Ishikawa (cell line): ENCODE data around the gene ZNF100.
A peak's percentile ranks its signal among the peaks of the same experiment; 100 is the strongest.

Experiments used
- CEBPB ChIP-seq: IDR thresholded peaks from 2 replicates; pipeline ENCODE4 v1.6.1; 2012
- CREB1 ChIP-seq: IDR thresholded peaks from 2 replicates; pipeline ENCODE4 v1.6.1; 2012; ENCODE audit warnings: low read depth
- EGR1 ChIP-seq: IDR thresholded peaks from 2 replicates; pipeline ENCODE4 v1.6.1; 2012
- EP300 ChIP-seq: IDR thresholded peaks from 2 replicates; pipeline ENCODE4 v1.6.1; 2012; ENCODE audit warnings: borderline replicate concordance
- FOXM1 ChIP-seq: IDR thresholded peaks from 2 replicates; pipeline ENCODE4 v1.6.1; 2012; ENCODE audit warnings: low read depth, borderline replicate concordance
- NFIC ChIP-seq: IDR thresholded peaks from 2 replicates; pipeline ENCODE4 v1.6.1; 2012
- RAD21 ChIP-seq: IDR thresholded peaks from 2 replicates; pipeline ENCODE4 v1.6.1; 2012; ENCODE audit warnings: low read depth
- TAF1 ChIP-seq: IDR thresholded peaks from 2 replicates; pipeline ENCODE4 v1.6.1; 2012; ENCODE audit warnings: low read depth, mild to moderate bottlenecking
- TCF12 ChIP-seq: IDR thresholded peaks from 2 replicates; pipeline ENCODE4 v1.6.1; 2012; ENCODE audit warnings: low read depth
- TEAD4 ChIP-seq: IDR thresholded peaks from 2 replicates; pipeline ENCODE4 v1.6.1; 2012
- USF1 ChIP-seq: IDR thresholded peaks from 2 replicates; pipeline ENCODE4 v1.6.1; 2012
- YY1 ChIP-seq: IDR thresholded peaks from 2 replicates; pipeline ENCODE4 v1.6.1; 2012; ENCODE audit warnings: low read depth
- ZBTB7A ChIP-seq: IDR thresholded peaks from 2 replicates; pipeline ENCODE4 v1.6.1; 2012; ENCODE audit warnings: low read depth
- TF ChIP-seq, protein P1 (sequence below): IDR thresholded peaks from 2 replicates; pipeline ENCODE4 v1.6.1; 2012; ENCODE audit warnings: low read depth, mild to moderate bottlenecking
- TF ChIP-seq, protein P2 (sequence below): IDR thresholded peaks from 2 replicates; pipeline ENCODE4 v1.6.1; 2012

ZNF100 gene

DNA sequence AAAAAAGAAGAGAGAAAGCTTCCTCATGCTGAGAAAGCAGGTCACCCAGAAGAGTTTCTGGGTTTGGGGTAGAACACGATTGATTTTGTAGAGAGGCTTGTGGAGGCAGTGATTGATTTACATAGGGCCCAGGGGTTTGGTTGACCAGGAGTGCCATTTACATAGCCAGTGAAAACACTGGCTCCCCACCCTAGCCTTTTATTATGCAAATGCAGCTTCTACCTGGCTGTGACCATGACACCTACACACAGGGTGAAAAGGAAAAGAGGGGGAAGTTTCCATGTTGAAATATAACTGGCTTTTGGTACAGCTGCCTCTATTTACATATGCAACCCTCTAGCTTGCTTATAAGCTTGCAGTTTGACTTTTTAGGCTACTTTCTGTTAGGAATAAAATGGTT is 62.0 kb downstream of the ZNF100 start:
- no peak for TF ChIP-seq NFIC
- no peak for TF ChIP-seq TAF1
- no peak for TF ChIP-seq TEAD4
- no peak for TF ChIP-seq EP300
- TF ChIP-seq, protein P1, sequence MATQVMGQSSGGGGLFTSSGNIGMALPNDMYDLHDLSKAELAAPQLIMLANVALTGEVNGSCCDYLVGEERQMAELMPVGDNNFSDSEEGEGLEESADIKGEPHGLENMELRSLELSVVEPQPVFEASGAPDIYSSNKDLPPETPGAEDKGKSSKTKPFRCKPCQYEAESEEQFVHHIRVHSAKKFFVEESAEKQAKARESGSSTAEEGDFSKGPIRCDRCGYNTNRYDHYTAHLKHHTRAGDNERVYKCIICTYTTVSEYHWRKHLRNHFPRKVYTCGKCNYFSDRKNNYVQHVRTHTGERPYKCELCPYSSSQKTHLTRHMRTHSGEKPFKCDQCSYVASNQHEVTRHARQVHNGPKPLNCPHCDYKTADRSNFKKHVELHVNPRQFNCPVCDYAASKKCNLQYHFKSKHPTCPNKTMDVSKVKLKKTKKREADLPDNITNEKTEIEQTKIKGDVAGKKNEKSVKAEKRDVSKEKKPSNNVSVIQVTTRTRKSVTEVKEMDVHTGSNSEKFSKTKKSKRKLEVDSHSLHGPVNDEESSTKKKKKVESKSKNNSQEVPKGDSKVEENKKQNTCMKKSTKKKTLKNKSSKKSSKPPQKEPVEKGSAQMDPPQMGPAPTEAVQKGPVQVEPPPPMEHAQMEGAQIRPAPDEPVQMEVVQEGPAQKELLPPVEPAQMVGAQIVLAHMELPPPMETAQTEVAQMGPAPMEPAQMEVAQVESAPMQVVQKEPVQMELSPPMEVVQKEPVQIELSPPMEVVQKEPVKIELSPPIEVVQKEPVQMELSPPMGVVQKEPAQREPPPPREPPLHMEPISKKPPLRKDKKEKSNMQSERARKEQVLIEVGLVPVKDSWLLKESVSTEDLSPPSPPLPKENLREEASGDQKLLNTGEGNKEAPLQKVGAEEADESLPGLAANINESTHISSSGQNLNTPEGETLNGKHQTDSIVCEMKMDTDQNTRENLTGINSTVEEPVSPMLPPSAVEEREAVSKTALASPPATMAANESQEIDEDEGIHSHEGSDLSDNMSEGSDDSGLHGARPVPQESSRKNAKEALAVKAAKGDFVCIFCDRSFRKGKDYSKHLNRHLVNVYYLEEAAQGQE = no peak
- no peak for TF ChIP-seq RAD21
- no peak for TF ChIP-seq USF1
- TF ChIP-seq ZBTB7A = no peak
- no peak for TF ChIP-seq FOXM1
- TF ChIP-seq CEBPB = no peak
- TF ChIP-seq, protein P2, sequence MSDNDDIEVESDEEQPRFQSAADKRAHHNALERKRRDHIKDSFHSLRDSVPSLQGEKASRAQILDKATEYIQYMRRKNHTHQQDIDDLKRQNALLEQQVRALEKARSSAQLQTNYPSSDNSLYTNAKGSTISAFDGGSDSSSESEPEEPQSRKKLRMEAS = no peak

GRCh38 chr19:21704320-21704719 is 63.1 kb downstream of the ZNF100 start:
- TF ChIP-seq, protein P2 = no peak
- TF ChIP-seq NFIC = no peak
- TF ChIP-seq EP300 = no peak
- no peak for TF ChIP-seq ZBTB7A
- no peak for TF ChIP-seq CEBPB
- TF ChIP-seq, protein P1 = no peak
- TF ChIP-seq FOXM1 = no peak
- TF ChIP-seq TCF12 = no peak
- TF ChIP-seq TAF1 = no peak
- TF ChIP-seq EGR1 = no peak
- no peak for TF ChIP-seq TEAD4

- no peak for TF ChIP-seq TCF12
- TF ChIP-seq TEAD4 = no peak
- TF ChIP-seq ZBTB7A = no peak
- TF ChIP-seq RAD21 = no peak
- TF ChIP-seq CEBPB = no peak
- TF ChIP-seq EP300 = no peak
- no peak for TF ChIP-seq FOXM1
- TF ChIP-seq YY1 = no peak
- TF ChIP-seq USF1 = no peak
- TF ChIP-seq, protein P1 = no peak
- no peak for TF ChIP-seq EGR1
- TF ChIP-seq NFIC = no peak
- TF ChIP-seq, protein P2 = no peak
- no peak for TF ChIP-seq CREB1
- TF ChIP-seq TAF1 = no peak
Measured at GRCh38 chr19:21699197-21699596, 68.2 kb downstream of the ZNF100 start.

GRCh38 chr19:21698215-21698614 is 69.2 kb downstream of the ZNF100 start:
- TF ChIP-seq TAF1 (no peak), RAD21 (peak; percentile 15; the same call in 1 of the 2 replicates)

- no peak for TF ChIP-seq TCF12
- TF ChIP-seq TEAD4 = no peak
- TF ChIP-seq USF1 = no peak
- no peak for TF ChIP-seq EGR1
- no peak for TF ChIP-seq CREB1
- no peak for TF ChIP-seq RAD21
- TF ChIP-seq EP300 = no peak
- no peak for TF ChIP-seq YY1
- TF ChIP-seq, protein P2 = no peak
- no peak for TF ChIP-seq NFIC
- TF ChIP-seq FOXM1 = no peak
- no peak for TF ChIP-seq ZBTB7A
- TF ChIP-seq, protein P1 = no peak
- TF ChIP-seq TAF1 = no peak
- TF ChIP-seq CEBPB = no peak
Measured at GRCh38 chr19:21697698-21698097, 69.7 kb downstream of the ZNF100 start.
